Spleen (tissue), 7 donors: ENCODE data around the gene ABHD12.

Source experiments
- POLR2A ChIP-seq, 3 donors: fragments of 450-650 bp; IDR thresholded peaks; one replicate each; pipeline ENCODE4 v1.5.1; 2017; ENCODE audit warnings: antibody characterized with exemption in 3 of 3, mild to moderate bottlenecking in 1 of 3
- TF ChIP-seq, protein P1 (sequence below), 11 experiments: fragments of 200-600 bp in 7 of 11; fragments of 450-650 bp in 4 of 11; sonication (generic) in 4 of 11; IDR thresholded peaks in 8 of 11; conservative IDR thresholded peaks in 3 of 11; 1 replicate in 7 of 11; 2 replicates in 4 of 11; pipeline versions ENCODE4 v1.4.0 to v1.8.0; 2016 to 2021; ENCODE audit warnings: antibody characterized with exemption in 11 of 11, inconsistent platforms in 4 of 11, mild to moderate bottlenecking in 1 of 11
- donor health status: DM: no; HTN: no; CAD: no; lungs with moderate emphysema.
- donor health status: DM: no; HTN: no; CAD: no.
- donor health status: DM: no; HTN: no; CAD: no.

DNA sequence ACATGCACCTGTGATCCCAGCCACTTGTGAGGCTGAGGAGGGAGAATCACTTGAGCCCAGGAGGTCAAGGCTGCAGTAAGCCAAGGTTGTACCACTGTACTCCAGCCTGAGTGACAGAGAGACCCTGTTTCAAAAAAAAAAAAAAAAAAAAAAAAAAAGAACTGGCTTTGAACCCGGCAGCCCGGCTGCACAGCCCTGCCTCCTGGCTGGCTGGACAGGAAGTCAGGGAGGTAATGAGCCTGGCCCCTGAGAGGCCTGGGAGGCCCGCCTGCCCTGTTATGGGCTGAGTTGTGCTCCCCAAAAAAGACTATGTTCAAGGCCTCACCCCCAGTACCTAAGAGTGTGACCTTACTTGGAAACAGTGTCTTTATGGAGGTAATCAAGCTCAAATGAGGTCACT lies 65.6 kb downstream of the ABHD12 start:
- TF ChIP-seq, protein P1, sequence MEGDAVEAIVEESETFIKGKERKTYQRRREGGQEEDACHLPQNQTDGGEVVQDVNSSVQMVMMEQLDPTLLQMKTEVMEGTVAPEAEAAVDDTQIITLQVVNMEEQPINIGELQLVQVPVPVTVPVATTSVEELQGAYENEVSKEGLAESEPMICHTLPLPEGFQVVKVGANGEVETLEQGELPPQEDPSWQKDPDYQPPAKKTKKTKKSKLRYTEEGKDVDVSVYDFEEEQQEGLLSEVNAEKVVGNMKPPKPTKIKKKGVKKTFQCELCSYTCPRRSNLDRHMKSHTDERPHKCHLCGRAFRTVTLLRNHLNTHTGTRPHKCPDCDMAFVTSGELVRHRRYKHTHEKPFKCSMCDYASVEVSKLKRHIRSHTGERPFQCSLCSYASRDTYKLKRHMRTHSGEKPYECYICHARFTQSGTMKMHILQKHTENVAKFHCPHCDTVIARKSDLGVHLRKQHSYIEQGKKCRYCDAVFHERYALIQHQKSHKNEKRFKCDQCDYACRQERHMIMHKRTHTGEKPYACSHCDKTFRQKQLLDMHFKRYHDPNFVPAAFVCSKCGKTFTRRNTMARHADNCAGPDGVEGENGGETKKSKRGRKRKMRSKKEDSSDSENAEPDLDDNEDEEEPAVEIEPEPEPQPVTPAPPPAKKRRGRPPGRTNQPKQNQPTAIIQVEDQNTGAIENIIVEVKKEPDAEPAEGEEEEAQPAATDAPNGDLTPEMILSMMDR (IDR thresholded peaks at IDR 0.05 in 8 of 11, conservative IDR thresholded peaks at IDR 0.05 in 3 of 11) = no peak
- no peak for TF ChIP-seq POLR2A (IDR thresholded peaks at IDR 0.05)
